HUES64 (cell line): ENCODE results near the gene STAG3.
"Not testable (repeated sequence)": the region's sequence is repeated elsewhere in the genome, so short reads cannot be mapped to it uniquely, and the experiment has no call there.

Source experiments
- H3K27ac ChIP-seq: 2 replicates; pipeline ENCODE4 v1.7.0; 2013; ENCODE audit warnings: low read depth, low read length, inconsistent platforms
- H3K27me3 ChIP-seq: 2 replicates; pipeline ENCODE4 v1.6.1; 2013; ENCODE audit warnings: mild to moderate bottlenecking, low read length; ENCODE audit not compliant: insufficient read depth
- H3K36me3 ChIP-seq: 2 replicates; pipeline ENCODE4 v1.6.1; 2013; ENCODE audit warnings: mild to moderate bottlenecking, low read length; ENCODE audit not compliant: insufficient read depth
- H3K4me1 ChIP-seq: 2 replicates; pipeline ENCODE4 v1.6.1; 2013; ENCODE audit warnings: mild to moderate bottlenecking, low read length, moderate library complexity; ENCODE audit not compliant: insufficient read depth
- H3K4me3 ChIP-seq: 2 replicates; pipeline ENCODE4 v1.5.1; 2013; ENCODE audit warnings: mild to moderate bottlenecking, low read length, moderate library complexity
- H3K9ac ChIP-seq: 2 replicates; pipeline ENCODE4 v1.6.1; 2013; ENCODE audit warnings: mild to moderate bottlenecking, low read depth, low read length
- H3K9me3 ChIP-seq: 2 replicates; pipeline ENCODE4 v1.6.1; 2013; ENCODE audit warnings: low read depth, low read length; ENCODE audit not compliant: insufficient read depth
- WGBS: fragments of 150-250, 120-280 bp; methylation state at CpG from one replicate; pipeline ENCODE4 v1.1.7; 2013; ENCODE audit warnings: missing lambda C conversion rate; 5-methylcytosine and 5-hydroxymethylcytosine counted together

STAG3 gene

DNA sequence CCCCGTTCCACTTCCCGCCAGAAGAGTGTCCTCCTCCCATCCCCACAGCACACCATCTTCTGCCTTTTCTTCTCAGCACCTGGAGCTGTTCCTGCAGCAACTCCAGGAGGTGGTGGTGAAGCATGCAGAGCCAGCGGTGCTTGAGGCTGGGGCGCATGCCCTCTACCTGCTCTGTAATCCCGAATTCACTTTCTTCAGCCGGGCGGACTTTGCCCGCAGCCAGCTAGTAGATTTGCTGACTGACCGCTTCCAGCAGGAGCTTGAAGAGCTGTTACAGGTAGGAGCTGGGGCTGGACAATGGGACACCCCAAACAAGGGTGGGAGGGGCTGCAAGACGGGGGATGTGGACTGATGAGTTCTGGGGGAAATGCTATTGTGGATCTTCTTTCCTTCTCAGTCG lies 23.0 kb downstream of the STAG3 start:
- WGBS = 88% methylated on average over 10 of the region's 11 CpGs
- no peak overlapping the region for H3K9ac ChIP-seq
- 0 out of 2 replicates have a peak, but pooled peaks cover 4% of the 10 kb centered on the region for H3K4me1 ChIP-seq
- no peak overlapping the region for H3K27ac ChIP-seq
- no peak overlapping the region for H3K4me3 ChIP-seq
- H3K9me3 ChIP-seq = no peaks in the 10 kb centered on the region
- no peaks in the 10 kb centered on the region for H3K36me3 ChIP-seq
- H3K27me3 ChIP-seq = peaks cover 5% of the 10 kb centered on the region; the same call in 1 of the 2 replicates

DNA sequence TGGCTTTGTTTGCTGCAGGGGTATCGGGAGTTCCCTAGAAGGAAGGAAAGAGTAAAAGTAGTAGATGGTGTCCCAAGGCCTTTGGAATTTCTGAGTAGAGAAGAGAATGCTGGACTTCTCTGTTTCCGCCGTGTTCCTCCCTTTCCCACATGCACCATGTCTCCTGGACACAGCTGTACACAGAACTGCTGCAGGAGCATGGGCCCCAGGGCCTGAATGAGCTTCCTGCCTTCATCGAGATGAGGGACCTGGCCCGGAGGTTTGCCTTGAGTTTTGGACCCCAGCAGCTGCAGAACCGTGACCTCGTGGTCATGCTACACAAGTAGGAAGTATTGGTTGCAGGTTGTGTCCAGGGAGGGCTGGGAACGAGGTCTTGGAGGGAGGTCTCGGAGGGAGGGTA lies 26.7 kb downstream of the STAG3 start:
- Histone ChIP-seq H3K27me3 (peaks cover 5% of the 10 kb centered on the region; the same call in 1 of the 2 replicates), H3K4me1 (0 out of 2 replicates have a peak, but pooled peaks cover 4% of the 10 kb centered on the region), H3K36me3 (no peaks in the 10 kb centered on the region), H3K9me3 (no peaks in the 10 kb centered on the region), H3K4me3 (no peak overlapping the region), H3K27ac (no peak overlapping the region), H3K9ac (no peak overlapping the region)
- WGBS = 92% methylated on average over 9 of the region's 9 CpGs

GRCh38 chr7:100208911-100209408 lies 31.2 kb downstream of the STAG3 start:
- Histone ChIP-seq H3K27me3 (no peaks in the 10 kb centered on the region; the same call in 1 of the 2 replicates), H3K4me1 (no peaks in the 10 kb centered on the region), H3K4me3 (no peak overlapping the region), H3K36me3 (no peaks in the 10 kb centered on the region), H3K27ac (no peak overlapping the region), H3K9ac (no peak overlapping the region), H3K9me3 (no peaks in the 10 kb centered on the region)
- 78% methylated on average over 6 of the region's 6 CpGs for WGBS

DNA sequence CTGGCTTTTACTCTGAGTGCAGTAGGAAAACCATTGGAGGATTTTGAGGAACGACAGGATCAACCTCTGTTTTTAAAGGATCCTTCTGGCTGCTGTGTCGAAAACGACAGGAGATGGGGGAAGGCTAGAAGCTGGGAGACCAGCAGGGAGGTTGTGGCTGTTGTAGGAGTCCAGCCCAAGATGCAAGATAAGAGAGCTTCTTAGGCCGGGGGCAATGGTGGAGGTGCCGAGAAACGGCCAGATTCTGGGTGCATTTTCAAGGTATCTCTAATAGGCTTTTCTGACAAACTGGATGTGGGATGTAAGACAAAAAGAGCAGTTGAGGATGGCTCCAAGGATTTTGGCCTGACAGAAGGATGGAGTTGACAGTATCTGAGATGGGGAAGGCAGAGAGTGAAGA lies 31.8 kb downstream of the STAG3 start:
- Histone ChIP-seq H3K27me3 (no peaks in the 10 kb centered on the region; the same call in 1 of the 2 replicates), H3K36me3 (no peaks in the 10 kb centered on the region), H3K9me3 (no peaks in the 10 kb centered on the region), H3K4me1 (no peaks in the 10 kb centered on the region), H3K9ac (no peak overlapping the region), H3K4me3 (no peak overlapping the region), H3K27ac (no peak overlapping the region)
- 86% methylated on average over 6 of the region's 6 CpGs for WGBS

DNA sequence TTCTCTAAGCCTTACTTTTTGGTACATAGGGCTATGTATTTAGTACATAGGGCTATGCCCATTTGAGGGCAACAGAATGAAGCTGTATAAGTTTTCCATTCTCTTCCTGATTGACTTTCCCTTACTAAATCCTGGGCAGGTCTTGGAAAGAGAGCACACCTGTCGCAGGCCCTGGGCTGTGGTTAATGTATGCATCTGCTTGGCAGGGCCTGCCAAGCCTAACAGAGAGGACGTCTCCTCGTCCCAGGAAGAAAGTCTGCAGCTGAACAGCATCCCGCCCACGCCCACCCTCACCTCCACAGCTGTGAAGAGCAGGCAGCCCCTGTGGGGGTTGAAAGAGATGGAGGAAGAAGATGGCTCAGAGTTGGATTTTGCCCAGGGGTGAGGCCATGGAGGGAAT lies 33.1 kb downstream of the STAG3 start:
- no peak overlapping the region for H3K9ac ChIP-seq

GRCh38 chr7:100211342-100211780 lies 33.6 kb downstream of the STAG3 start:
- Histone ChIP-seq H3K27me3 (no peaks in the 10 kb centered on the region; the same call in 1 of the 2 replicates), H3K4me3 (no peak overlapping the region), H3K9ac (no peak overlapping the region), H3K36me3 (no peaks in the 10 kb centered on the region), H3K4me1 (no peaks in the 10 kb centered on the region), H3K9me3 (no peaks in the 10 kb centered on the region), H3K27ac (no peak overlapping the region)
- 90% methylated on average over 7 of the region's 7 CpGs for WGBS

More for the DNA sequence above, 33.1 kb downstream of the STAG3 start:
- Histone ChIP-seq H3K27ac (no peak overlapping the region), H3K27me3 (no peaks in the 10 kb centered on the region; the same call in 1 of the 2 replicates), H3K9me3 (no peaks in the 10 kb centered on the region), H3K36me3 (no peaks in the 10 kb centered on the region), H3K4me3 (no peak overlapping the region), H3K4me1 (no peaks in the 10 kb centered on the region)
- 91% methylated on average over 5 of the region's 5 CpGs for WGBS

- no peaks in the 10 kb centered on the region for H3K4me1 ChIP-seq
- no peak overlapping the region for H3K4me3 ChIP-seq
- no peaks in the 10 kb centered on the region for H3K9me3 ChIP-seq
- H3K36me3 ChIP-seq = no peaks in the 10 kb centered on the region
- no peaks in the 10 kb centered on the region; the same call in 1 of the 2 replicates for H3K27me3 ChIP-seq
- no peak overlapping the region for H3K9ac ChIP-seq
- WGBS = 80% methylated on average over 4 of the region's 5 CpGs
- no peak overlapping the region for H3K27ac ChIP-seq
Observed at GRCh38 chr7:100212631-100213286, 35.0 kb downstream of the STAG3 start.

GRCh38 chr7:100213672-100214071 lies 36.0 kb downstream of the STAG3 start:
- H3K4me1 ChIP-seq = no peaks in the 10 kb centered on the region
- 75% methylated on average over 5 of the region's 6 CpGs for WGBS
- H3K36me3 ChIP-seq = no peaks in the 10 kb centered on the region
- H3K9ac ChIP-seq = no peak overlapping the region
- no peaks in the 10 kb centered on the region for H3K9me3 ChIP-seq
- no peaks in the 10 kb centered on the region; the same call in 1 of the 2 replicates for H3K27me3 ChIP-seq
- H3K4me3 ChIP-seq = no peak overlapping the region
- no peak overlapping the region for H3K27ac ChIP-seq

DNA sequence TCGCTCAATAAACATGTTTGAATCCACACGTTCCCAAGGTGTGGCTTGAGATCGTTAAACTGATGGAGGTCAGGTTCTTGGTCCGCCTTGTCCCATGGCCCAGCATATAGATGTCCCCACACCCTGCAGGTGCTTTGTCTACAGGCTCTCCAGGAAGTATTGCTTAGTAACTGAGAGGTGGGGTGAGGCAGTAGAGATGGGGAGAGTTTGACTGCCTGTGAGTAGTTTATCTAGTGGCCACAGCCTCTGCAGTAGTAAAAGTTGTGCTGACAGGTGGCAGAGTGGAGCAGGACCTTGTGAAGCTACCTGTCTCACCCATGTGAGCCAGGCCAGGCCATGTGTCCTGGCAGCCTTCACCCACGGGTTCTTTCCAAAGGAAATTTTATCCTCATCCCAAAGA lies 36.6 kb downstream of the STAG3 start:
- not testable (repeated sequence) for H3K27me3 ChIP-seq, H3K36me3 ChIP-seq, H3K4me1 ChIP-seq, H3K4me3 ChIP-seq, H3K9me3 ChIP-seq, H3K27ac ChIP-seq, H3K9ac ChIP-seq
- 79% methylated on average over 5 of the region's 5 CpGs for WGBS

DNA sequence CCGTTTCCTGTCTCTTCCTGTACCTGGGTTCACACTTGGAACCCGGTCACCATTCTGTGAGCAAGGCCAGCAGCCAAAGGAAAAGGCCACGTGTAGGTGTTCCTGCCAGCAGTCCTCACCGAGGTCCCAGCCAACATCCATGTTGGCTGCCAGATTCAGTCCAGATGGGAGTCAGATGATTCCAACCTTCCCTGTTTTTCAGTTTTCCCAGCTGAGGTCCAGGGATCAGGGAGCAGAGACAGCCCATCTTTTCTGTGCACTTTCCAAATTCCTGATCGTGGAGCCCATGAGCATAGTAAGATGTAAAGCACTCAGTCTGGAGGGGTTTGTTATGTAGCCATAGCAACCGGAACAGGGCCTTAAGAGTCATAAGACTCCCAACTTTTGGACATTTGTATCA lies 38.2 kb downstream of the STAG3 start:
- no peak overlapping the region for H3K4me3 ChIP-seq
- H3K9ac ChIP-seq = no peak overlapping the region
- H3K27ac ChIP-seq = no peak overlapping the region
- H3K27me3 ChIP-seq = no peaks in the 10 kb centered on the region; the same call in 1 of the 2 replicates
- no peaks in the 10 kb centered on the region for H3K4me1 ChIP-seq
- no peaks in the 10 kb centered on the region for H3K36me3 ChIP-seq
- WGBS = 89% methylated on average over 5 of the region's 6 CpGs
- H3K9me3 ChIP-seq = no peaks in the 10 kb centered on the region

- not testable (repeated sequence) for H3K4me1 ChIP-seq, H3K27ac ChIP-seq, H3K4me3 ChIP-seq, H3K27me3 ChIP-seq, H3K9me3 ChIP-seq, H3K36me3 ChIP-seq, H3K9ac ChIP-seq
- no CpG with 5 or more reads among the region's 5 CpGs for WGBS
Observed at GRCh38 chr7:100217934-100218333, 40.2 kb downstream of the STAG3 start.
